Adrenal gland (tissue), 5 donors: ENCODE data around the gene GRB10.

Experiments used
- POLR2A ChIP-seq, 2 donors: fragments of 450-650 bp; IDR thresholded peaks; one replicate each; pipeline ENCODE4 v1.6.1; 2017; ENCODE audit warnings: antibody characterized with exemption in 2 of 2, mild to moderate bottlenecking in 2 of 2, moderate library complexity in 1 of 2
- TF ChIP-seq, protein P1 (sequence below), 6 experiments: fragments of 450-650 bp in 4 of 6; fragments of 200-600 bp in 2 of 6; sonication (generic) in 1 of 6; IDR thresholded peaks; 1 replicate in 5 of 6; 2 replicates in 1 of 6; pipeline versions ENCODE4 v1.5.1 to v1.8.0; 2016 to 2021; ENCODE audit warnings: antibody characterized with exemption in 6 of 6, mild to moderate bottlenecking in 2 of 6, moderate library complexity in 1 of 6
- donor health status: DM: no; HTN: no; CAD: no.

DNA sequence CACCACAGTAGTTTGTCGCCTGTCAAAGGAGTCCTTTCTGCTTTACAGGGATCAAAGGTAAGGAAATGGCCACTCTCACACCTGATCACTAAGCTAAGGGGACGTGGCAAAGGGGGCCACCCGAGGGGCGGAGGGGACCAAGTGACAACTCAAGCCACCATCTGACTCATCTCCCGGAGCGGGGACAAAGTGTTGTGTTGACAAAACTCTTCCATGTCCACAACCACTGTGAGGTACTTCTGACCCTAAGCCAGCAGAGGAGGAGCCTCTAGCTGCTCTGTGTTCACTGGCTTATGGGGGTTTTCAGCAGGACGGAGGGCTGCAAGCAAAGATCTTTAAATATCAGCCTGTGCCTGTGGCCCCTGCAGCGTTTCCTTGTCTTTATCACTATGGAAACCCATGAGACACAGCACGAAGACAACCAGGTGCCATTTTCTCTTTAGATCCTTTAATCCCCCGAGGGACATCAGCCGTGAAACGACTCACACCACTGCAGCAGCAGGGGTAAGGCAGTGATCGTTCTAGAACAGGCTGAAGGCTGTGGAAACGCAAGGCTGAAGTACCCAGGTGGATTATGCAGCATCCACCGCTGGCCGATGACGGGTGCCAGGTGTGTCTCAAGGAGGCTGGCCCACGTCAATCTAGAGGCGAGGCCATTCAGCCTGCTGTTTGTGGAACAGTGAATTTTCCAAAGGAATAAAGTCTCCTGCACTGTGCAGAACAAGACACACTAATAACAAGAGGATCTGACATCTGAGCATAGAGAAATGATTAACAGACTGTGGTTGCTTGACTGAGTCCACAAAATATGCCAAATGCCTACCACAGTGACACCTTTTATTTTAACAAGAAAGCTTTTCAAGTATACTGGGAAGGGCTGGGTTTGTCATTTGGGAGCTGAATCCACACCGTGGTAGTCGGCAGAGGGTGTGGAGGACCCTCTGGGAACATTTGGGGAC lies 190.9 kb downstream of the GRB10 start:
- TF ChIP-seq, protein P1, sequence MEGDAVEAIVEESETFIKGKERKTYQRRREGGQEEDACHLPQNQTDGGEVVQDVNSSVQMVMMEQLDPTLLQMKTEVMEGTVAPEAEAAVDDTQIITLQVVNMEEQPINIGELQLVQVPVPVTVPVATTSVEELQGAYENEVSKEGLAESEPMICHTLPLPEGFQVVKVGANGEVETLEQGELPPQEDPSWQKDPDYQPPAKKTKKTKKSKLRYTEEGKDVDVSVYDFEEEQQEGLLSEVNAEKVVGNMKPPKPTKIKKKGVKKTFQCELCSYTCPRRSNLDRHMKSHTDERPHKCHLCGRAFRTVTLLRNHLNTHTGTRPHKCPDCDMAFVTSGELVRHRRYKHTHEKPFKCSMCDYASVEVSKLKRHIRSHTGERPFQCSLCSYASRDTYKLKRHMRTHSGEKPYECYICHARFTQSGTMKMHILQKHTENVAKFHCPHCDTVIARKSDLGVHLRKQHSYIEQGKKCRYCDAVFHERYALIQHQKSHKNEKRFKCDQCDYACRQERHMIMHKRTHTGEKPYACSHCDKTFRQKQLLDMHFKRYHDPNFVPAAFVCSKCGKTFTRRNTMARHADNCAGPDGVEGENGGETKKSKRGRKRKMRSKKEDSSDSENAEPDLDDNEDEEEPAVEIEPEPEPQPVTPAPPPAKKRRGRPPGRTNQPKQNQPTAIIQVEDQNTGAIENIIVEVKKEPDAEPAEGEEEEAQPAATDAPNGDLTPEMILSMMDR (IDR thresholded peaks at IDR 0.05), result no peak
- no peak for TF ChIP-seq POLR2A (IDR thresholded peaks at IDR 0.05)
